Ureter (tissue), 1 donor: ENCODE measurements around the gene C13orf46. TPM values are rescaled to one million over a fixed set of nuclear protein-coding genes. Genes with fewer than 3 reads are reported as not detected.
"Not testable (repeated sequence)": the region's sequence is repeated elsewhere in the genome, so short reads cannot be mapped to it uniquely, and the experiment has no call there.

Experiments
- DNase-seq: peaks from one replicate; pipeline ENCODE4 v3.0.0-alpha.2; 2020; ENCODE audit warnings: low spot score
- total RNA-seq: library from RNA; stranded (reverse); gene quantifications from one replicate; pipeline ENCODE4 v1.2.4, GENCODE V29; 2023
- donor health status: DM: yes; HTN: yes; CAD: no.

C13orf46 gene
- total RNA-seq, 1 donor from 2014 or later = 7.5 TPM

- DNase-seq = no peak
Measured at GRCh38 chr13:113992276-113993005, 18.6 kb upstream of the C13orf46 start.

DNA sequence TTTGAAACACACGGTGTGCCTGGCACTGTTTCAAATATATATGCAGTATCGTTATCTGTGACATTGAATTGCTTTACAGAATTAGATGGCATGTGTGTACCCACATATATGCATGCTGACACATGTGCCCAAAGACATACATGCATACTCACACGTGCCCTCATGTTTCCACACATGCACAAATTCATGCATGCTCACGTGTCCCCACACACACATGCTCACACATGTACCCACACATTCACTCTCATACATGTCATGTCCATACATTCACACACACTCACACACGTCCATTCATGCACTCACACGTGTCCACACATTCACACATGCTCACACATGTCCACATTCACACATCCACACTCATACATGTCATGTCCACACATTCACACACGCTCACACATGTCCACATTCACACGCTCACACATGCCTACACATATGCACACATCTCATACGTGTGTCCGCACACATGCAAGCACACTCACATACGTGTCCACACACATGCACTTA, 17.9 kb upstream of the C13orf46 start:
- DNase-seq = no peak

DNA sequence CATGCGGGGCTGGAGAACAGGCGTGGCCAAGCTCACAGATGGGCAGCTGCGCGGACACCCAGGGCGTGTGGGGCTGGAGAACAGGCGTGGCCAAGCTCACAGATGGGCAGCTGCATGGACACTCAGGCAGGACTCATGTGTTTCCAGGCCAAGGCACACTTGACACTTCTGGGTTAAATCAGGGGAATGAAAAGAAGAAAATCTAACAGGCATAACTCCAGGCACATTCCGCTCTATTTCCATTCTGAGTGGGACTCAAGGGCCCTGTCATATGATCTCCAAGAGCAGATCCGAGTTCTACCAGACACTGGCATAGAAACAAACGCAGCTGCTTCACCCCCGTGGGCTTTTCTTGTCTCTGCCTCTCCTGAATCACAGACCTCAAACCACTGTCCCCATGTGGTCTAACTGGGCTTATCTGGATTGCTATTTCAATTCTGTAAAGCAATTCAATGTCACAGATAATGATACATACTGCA, 17.4 kb upstream of the C13orf46 start:
- no peak for DNase-seq

DNA sequence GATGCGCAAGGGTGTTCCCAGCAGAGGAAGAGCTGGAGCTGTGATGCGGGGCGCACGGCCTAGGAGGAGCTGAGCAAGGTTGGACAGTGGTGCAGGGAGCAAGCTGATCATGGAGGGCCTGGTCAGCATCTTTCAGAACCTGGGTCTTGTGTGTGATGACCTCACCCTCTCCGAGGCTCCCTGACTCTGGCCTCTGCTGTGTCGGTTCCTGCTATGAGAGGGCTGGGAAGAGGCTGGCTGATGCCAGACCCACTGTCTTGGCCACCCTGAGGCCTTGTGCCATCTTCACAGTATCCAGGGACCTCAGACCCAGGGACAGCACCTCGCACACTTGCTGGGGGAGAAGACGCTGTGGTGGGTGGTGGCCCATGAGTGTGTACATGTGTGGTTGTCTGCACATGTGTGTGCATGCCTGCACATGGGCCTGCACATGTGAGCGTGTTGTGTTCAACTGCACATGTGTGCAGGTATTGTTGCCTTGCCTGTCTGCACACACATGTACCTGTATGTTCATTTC, 16.5 kb upstream of the C13orf46 start:
- DNase-seq = no peak

DNA sequence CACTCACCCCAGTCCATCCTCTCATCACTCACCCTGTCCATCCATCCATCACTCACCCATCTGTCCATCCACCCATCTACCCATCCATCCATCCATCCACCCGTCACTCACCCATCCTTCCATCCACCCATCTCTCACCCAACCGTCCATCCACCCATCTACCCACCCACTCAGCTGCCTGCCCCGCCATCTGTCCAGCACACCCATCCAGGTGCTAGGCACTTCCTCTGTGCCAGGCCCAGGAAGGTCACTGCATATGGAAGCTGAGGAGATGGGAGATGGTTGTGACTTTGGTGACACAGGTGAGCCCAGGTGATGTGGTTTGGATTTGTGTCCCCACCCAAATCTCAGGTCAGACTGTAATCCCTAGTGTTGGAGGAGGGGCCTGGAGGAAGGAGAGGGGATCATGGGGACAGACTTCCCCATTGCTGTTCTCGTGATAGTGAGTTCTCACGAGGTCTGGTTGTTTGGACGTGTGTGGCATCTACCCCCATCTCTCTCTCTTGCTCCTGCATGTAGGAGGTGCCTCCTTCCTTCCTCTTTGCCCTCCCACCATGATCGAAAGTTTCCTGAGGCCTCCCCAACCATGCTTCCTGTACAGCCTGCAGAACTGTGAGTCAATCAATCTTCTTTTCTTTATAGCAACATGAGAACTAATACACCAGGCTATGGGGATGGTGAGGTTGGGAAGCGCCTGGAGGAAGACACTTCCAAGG, 15.9 kb upstream of the C13orf46 start:
- DNase-seq = no peak

DNA sequence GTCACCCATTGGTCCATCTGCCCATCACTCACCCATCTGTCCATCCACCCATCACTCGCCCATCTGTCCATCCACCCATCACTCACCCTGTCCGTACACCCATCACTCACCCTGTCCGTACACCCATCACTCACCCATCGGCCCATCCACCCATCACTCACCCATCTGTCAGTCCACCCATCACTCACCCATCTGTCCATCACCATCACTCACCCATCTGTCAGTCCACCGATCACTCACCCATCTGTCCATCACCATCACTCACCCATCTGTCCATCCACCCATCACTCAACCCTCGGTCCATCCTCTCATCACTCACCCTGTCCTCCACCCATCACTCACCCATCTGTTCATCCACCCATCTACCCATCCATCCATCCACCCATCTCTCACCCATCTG, 15.0 kb upstream of the C13orf46 start:
- DNase-seq = not testable (repeated sequence)

- DNase-seq = peak; percentile 41
Measured at GRCh38 chr13:113982296-113982661, 8.4 kb upstream of the C13orf46 start.

DNA sequence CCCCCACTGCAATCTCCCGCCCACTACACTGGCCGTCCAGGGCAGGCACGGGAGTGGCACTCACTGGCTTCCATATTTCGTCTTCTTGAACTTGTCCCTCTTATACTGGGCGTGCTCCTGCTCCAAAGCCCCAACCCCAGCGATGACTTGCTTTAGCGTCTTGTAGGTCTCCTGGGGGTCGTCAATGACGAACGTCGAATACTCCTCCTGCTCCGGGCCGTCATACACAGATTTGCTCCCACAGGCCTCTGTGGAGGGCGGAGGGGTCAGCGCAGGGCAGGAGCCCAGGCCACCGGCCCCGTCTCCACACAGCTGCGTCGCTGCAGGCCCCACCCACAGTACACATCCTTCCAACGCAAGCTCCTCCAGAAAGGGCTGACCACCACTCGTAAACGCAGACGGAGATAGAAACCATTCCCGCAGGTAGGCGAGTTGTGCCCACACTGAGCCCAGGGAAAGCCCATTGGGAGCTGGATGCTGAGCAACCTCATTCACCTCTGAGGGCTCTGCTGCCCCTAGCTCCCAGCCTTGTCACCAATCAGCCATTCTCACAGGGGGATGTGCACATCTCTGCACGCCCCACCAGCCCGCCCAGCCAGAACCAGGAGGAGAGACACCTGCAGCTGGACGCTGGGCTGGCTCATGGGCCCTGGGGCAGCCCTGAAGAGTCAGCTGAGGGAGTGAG, 7.9 kb upstream of the C13orf46 start:
- peak; percentile 39 for DNase-seq

DNA sequence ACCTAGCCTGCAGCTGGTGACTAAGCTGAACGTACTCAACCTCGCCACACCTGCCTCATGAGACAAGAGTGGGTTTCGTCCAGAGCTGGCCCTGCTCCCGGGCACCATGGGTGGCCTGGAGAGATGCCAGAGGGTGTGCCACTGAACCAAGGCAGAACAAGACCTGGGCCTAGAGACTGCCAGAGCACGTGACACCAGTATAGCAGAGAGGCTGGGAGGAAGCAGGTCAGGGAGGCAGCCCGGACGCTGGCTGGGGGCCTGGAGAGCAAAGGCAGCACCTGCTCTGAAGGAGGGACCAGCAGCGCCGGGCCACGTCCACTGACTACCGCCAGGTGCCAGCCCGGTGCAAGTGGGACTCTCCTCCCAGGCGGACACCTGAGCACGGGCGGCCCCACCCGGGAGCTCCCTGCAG, 7.3 kb upstream of the C13orf46 start:
- DNase-seq = peak; percentile 90

- no peak for DNase-seq
Measured at GRCh38 chr13:113980489-113981064, 6.7 kb upstream of the C13orf46 start.

GRCh38 chr13:113979791-113980471, 6.1 kb upstream of the C13orf46 start:
- no peak for DNase-seq

- no peak for DNase-seq
Measured at GRCh38 chr13:113978741-113979481, 5.0 kb upstream of the C13orf46 start.

- no peak for DNase-seq
Measured at GRCh38 chr13:113977976-113978375, 4.1 kb upstream of the C13orf46 start.

GRCh38 chr13:113976711-113977684, 3.1 kb upstream of the C13orf46 start:
- no peak for DNase-seq

DNA sequence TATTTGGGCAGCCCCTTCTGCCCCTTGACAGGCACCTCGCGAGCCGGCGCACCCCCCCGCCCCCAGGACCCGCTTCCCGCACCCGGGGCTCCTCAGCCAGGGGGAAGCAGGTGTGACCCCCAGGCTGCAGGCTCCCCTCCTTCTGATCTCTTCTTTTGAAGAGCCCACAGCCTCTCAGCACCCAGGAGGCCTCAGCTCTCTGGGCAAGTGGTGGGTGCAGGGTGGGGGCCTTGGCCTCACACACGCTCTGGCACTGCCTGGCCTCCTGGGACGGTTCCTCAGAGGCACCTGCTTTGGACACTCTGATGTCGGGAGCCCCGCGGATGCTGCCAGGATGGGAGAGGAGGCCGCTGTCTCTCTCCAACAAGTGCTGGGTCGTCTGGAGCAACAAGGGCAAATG, 1.5 kb upstream of the C13orf46 start:
- DNase-seq = no peak

GRCh38 chr13:113974304-113975281, 717 bp upstream of the C13orf46 start:
- no peak for DNase-seq

GRCh38 chr13:113972451-113973217, 1.2 kb downstream of the C13orf46 start:
- no peak for DNase-seq
